ENCODE results near the gene EXOC6B. TPM values are rescaled to one million over a fixed set of nuclear protein-coding genes. Genes with fewer than 3 reads are reported as not detected.

EXOC6B gene
- total RNA-seq, 1 donor: 40.2 TPM

- DNase-seq (ENCODE audit: low read depth): no peak
- TF ChIP-seq, protein P1, sequence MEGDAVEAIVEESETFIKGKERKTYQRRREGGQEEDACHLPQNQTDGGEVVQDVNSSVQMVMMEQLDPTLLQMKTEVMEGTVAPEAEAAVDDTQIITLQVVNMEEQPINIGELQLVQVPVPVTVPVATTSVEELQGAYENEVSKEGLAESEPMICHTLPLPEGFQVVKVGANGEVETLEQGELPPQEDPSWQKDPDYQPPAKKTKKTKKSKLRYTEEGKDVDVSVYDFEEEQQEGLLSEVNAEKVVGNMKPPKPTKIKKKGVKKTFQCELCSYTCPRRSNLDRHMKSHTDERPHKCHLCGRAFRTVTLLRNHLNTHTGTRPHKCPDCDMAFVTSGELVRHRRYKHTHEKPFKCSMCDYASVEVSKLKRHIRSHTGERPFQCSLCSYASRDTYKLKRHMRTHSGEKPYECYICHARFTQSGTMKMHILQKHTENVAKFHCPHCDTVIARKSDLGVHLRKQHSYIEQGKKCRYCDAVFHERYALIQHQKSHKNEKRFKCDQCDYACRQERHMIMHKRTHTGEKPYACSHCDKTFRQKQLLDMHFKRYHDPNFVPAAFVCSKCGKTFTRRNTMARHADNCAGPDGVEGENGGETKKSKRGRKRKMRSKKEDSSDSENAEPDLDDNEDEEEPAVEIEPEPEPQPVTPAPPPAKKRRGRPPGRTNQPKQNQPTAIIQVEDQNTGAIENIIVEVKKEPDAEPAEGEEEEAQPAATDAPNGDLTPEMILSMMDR (IDR thresholded peaks at IDR 0.05; ENCODE audit: insufficient read depth, low read depth, low read length): no peak
- H3K4me3 ChIP-seq (ENCODE audit: low read depth, low read length): no peak overlapping the region
Observed at GRCh38 chr2:72843301-72843700, 17.5 kb upstream of the EXOC6B start.

GRCh38 chr2:72841462-72842125, 15.8 kb upstream of the EXOC6B start:
- H3K4me3 ChIP-seq (ENCODE audit: low read depth, low read length): no peak overlapping the region
- TF ChIP-seq, protein P1 (IDR thresholded peaks at IDR 0.05; ENCODE audit: insufficient read depth, low read depth, low read length): no peak
- no peak for DNase-seq (ENCODE audit: low read depth)

DNA sequence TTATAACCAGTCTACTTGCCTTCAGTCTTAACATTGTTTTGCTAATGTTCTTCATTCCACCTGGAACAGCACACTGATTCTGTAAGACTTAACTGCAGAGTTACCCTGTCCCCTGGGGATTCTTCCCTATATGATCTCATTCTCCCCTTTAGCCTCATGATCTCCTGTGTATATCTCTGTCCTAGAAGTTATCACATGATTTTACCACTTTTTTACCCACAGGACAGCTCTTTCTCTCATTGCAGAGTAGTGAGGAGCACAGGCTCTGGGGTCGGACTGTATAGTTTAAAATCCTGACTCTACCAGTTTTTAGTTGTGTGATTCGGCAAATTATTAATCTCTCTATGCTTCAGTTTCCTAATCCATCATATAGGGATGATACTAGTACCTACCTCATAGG, 14.2 kb upstream of the EXOC6B start:
- H3K4me3 ChIP-seq (ENCODE audit: low read depth, low read length): no peak overlapping the region
- TF ChIP-seq, protein P1 (IDR thresholded peaks at IDR 0.05; ENCODE audit: insufficient read depth, low read depth, low read length): no peak
- no peak for DNase-seq (ENCODE audit: low read depth)

DNA sequence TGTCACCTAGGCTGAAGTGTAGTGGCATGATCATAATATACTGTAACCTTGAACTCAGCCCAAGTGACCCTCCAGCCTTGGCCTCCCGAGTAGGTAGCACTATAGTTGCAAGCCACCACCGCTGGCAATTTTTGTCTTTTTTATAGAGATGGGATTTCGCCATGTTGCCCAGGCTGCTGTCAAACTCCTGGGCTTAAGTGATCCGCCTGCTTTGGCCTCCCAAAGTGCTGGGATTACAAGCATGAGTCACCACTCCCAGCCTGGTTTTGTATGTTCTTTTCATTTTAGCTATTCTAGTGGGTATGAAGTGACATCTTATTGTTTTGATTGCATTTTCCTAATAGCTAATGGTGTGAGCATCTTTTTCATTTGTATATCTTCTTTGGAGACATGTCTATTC, 11.3 kb upstream of the EXOC6B start:
- TF ChIP-seq, protein P1 (IDR thresholded peaks at IDR 0.05; ENCODE audit: insufficient read depth, low read depth, low read length): no peak
- DNase-seq (ENCODE audit: low read depth): peak; percentile 76
- no peak overlapping the region for H3K4me3 ChIP-seq (ENCODE audit: low read depth, low read length)

GRCh38 chr2:72835403-72835802, 9.6 kb upstream of the EXOC6B start:
- TF ChIP-seq, protein P1 (IDR thresholded peaks at IDR 0.05; ENCODE audit: insufficient read depth, low read depth, low read length): no peak
- no peak for DNase-seq (ENCODE audit: low read depth)
- no peak overlapping the region for H3K4me3 ChIP-seq (ENCODE audit: low read depth, low read length)

DNA sequence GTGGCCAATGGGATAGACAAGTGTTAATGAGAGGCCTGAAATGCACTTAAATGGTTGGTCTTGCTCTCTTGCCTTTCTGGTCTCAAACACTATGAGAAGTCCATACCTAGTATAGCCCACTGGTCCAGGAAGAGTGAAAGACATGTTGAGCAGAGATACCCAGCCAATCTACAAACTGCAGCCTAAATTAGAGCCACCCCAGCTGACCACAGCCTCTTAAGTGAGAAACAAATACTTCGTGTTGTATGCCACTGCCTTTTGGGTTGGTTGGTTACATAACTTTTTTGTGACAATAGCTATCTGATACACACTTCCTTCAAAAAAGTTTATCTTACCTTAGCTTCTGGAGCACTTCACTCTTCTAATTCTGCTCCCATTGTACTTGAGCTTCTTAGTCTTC, 8.8 kb upstream of the EXOC6B start:
- DNase-seq (ENCODE audit: low read depth): no peak
- no peak overlapping the region for H3K4me3 ChIP-seq (ENCODE audit: low read depth, low read length)
- TF ChIP-seq, protein P1 (IDR thresholded peaks at IDR 0.05; ENCODE audit: insufficient read depth, low read depth, low read length): no peak
